Neural progenitor cell (in vitro differentiated cells): Measurements from ENCODE around the gene KRT39.

ENCODE experiments used
- EZH2 ChIP-seq: fragments of 200-600 bp; sonication (generic); IDR thresholded peaks from 2 replicates; pipeline ENCODE4 v1.6.1; 2017; ENCODE audit warnings: antibody characterized with exemption, mild to moderate bottlenecking, moderate library complexity
- TF ChIP-seq, protein P1 (sequence below): fragments of 200-600 bp; sonication (generic); IDR thresholded peaks from 2 replicates; pipeline ENCODE4 v1.5.1; 2017; ENCODE audit warnings: antibody characterized with exemption, mild to moderate bottlenecking

GRCh38 chr17:41013181-41013580 is 46.4 kb upstream of the KRT39 start:
- TF ChIP-seq, protein P1, sequence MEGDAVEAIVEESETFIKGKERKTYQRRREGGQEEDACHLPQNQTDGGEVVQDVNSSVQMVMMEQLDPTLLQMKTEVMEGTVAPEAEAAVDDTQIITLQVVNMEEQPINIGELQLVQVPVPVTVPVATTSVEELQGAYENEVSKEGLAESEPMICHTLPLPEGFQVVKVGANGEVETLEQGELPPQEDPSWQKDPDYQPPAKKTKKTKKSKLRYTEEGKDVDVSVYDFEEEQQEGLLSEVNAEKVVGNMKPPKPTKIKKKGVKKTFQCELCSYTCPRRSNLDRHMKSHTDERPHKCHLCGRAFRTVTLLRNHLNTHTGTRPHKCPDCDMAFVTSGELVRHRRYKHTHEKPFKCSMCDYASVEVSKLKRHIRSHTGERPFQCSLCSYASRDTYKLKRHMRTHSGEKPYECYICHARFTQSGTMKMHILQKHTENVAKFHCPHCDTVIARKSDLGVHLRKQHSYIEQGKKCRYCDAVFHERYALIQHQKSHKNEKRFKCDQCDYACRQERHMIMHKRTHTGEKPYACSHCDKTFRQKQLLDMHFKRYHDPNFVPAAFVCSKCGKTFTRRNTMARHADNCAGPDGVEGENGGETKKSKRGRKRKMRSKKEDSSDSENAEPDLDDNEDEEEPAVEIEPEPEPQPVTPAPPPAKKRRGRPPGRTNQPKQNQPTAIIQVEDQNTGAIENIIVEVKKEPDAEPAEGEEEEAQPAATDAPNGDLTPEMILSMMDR = no peak
- no peak for TF ChIP-seq EZH2
